ENCODE data around the gene TNFAIP8. TPM values are rescaled to one million over a fixed set of nuclear protein-coding genes. Genes with fewer than 3 reads are reported as not detected.

Gene TNFAIP8
- total RNA-seq, 2 donors from 2014 or later, result 130 to 140 TPM

GRCh38 chr5:119387945-119388618 lies 32.3 kb downstream of the TNFAIP8 start:
- H3K27me3 Mint-ChIP-seq, result no peaks in the 10 kb centered on the region
- H3K4me1 Mint-ChIP-seq, result peaks cover 60% of the 10 kb centered on the region
- DNase-seq (no peak), ATAC-seq (no peak)
- peak overlapping the region; percentile 56 for H3K4me3 Mint-ChIP-seq
- peak overlapping the region; percentile 90 for H3K27ac Mint-ChIP-seq
- H3K9me3 ChIP-seq (ENCODE audit: control insufficient read depth, low read length, poor library complexity, severe bottlenecking), result no peaks in the 10 kb centered on the region
- H3K36me3 Mint-ChIP-seq (ENCODE audit: low read depth), result peaks cover 5% of the 10 kb centered on the region

- H3K9me3 ChIP-seq (ENCODE audit: control insufficient read depth, low read length, poor library complexity, severe bottlenecking), result no peaks in the 10 kb centered on the region
- H3K36me3 Mint-ChIP-seq (ENCODE audit: low read depth), result peaks cover 5% of the 10 kb centered on the region
- peak overlapping the region; percentile 90 for H3K27ac Mint-ChIP-seq
- peak overlapping the region; percentile 62 for H3K4me3 Mint-ChIP-seq
- peaks cover 60% of the 10 kb centered on the region for H3K4me1 Mint-ChIP-seq
- no peak for ATAC-seq
- H3K27me3 Mint-ChIP-seq, result no peaks in the 10 kb centered on the region
- DNase-seq, result no peak
These were observed 32.9 kb downstream of the TNFAIP8 start for GRCh38 chr5:119388619-119389190.

GRCh38 chr5:119389288-119390030 lies 33.6 kb downstream of the TNFAIP8 start:
- Mint-ChIP-seq H3K4me1 (peaks cover 60% of the 10 kb centered on the region), H3K36me3 (ENCODE audit: low read depth) (peaks cover 5% of the 10 kb centered on the region), H3K27ac (peak overlapping the region; percentile 90), H3K4me3 (peak overlapping the region; percentile 62), H3K27me3 (no peaks in the 10 kb centered on the region)
- H3K9me3 ChIP-seq (ENCODE audit: control insufficient read depth, low read length, poor library complexity, severe bottlenecking), result no peaks in the 10 kb centered on the region
- ATAC-seq (no peak), DNase-seq (no peak)

GRCh38 chr5:119390404-119390803 lies 34.6 kb downstream of the TNFAIP8 start:
- peaks cover 9% of the 10 kb centered on the region for H3K36me3 Mint-ChIP-seq (ENCODE audit: low read depth)
- H3K27me3 Mint-ChIP-seq, result no peaks in the 10 kb centered on the region
- no peaks in the 10 kb centered on the region for H3K9me3 ChIP-seq (ENCODE audit: control insufficient read depth, low read length, poor library complexity, severe bottlenecking)
- H3K4me1 Mint-ChIP-seq, result peaks cover 58% of the 10 kb centered on the region
- peak overlapping the region; percentile 90 for H3K27ac Mint-ChIP-seq
- no peak for ATAC-seq
- no peak for DNase-seq
- H3K4me3 Mint-ChIP-seq, result no peak overlapping the region

GRCh38 chr5:119393201-119393691 lies 37.4 kb downstream of the TNFAIP8 start:
- peaks cover 10% of the 10 kb centered on the region for H3K36me3 Mint-ChIP-seq (ENCODE audit: low read depth)
- peak overlapping the region; percentile 81 for H3K27ac Mint-ChIP-seq
- ATAC-seq, result no peak
- H3K4me3 Mint-ChIP-seq, result no peak overlapping the region
- no peak for DNase-seq
- no peaks in the 10 kb centered on the region for H3K27me3 Mint-ChIP-seq
- H3K4me1 Mint-ChIP-seq, result peaks cover 54% of the 10 kb centered on the region
- no peaks in the 10 kb centered on the region for H3K9me3 ChIP-seq (ENCODE audit: control insufficient read depth, low read length, poor library complexity, severe bottlenecking)

- Mint-ChIP-seq H3K36me3 (ENCODE audit: low read depth) (peaks cover 10% of the 10 kb centered on the region), H3K27ac (peak overlapping the region; percentile 81), H3K4me1 (peaks cover 52% of the 10 kb centered on the region), H3K4me3 (peak overlapping the region; percentile 55), H3K27me3 (no peaks in the 10 kb centered on the region)
- DNase-seq (no peak), ATAC-seq (no peak)
- H3K9me3 ChIP-seq (ENCODE audit: control insufficient read depth, low read length, poor library complexity, severe bottlenecking), result no peaks in the 10 kb centered on the region
These were observed 37.9 kb downstream of the TNFAIP8 start for GRCh38 chr5:119393746-119394145.

GRCh38 chr5:119395080-119395836 lies 39.4 kb downstream of the TNFAIP8 start:
- ATAC-seq (no peak), DNase-seq (no peak)
- peaks cover 40% of the 10 kb centered on the region for H3K4me1 Mint-ChIP-seq
- no peaks in the 10 kb centered on the region for H3K27me3 Mint-ChIP-seq
- no peaks in the 10 kb centered on the region for H3K9me3 ChIP-seq (ENCODE audit: control insufficient read depth, low read length, poor library complexity, severe bottlenecking)
- peak overlapping the region; percentile 43 for H3K4me3 Mint-ChIP-seq
- peaks cover 5% of the 10 kb centered on the region for H3K36me3 Mint-ChIP-seq (ENCODE audit: low read depth)
- H3K27ac Mint-ChIP-seq, result peak overlapping the region; percentile 87

- H3K36me3 Mint-ChIP-seq (ENCODE audit: low read depth), result peaks cover 5% of the 10 kb centered on the region
These were observed 40.3 kb downstream of the TNFAIP8 start for GRCh38 chr5:119396030-119396664.

GRCh38 chr5:119397518-119398380 lies 41.9 kb downstream of the TNFAIP8 start:
- DNase-seq, result no peak
- peak overlapping the region; percentile 76 for H3K27ac Mint-ChIP-seq

More at GRCh38 chr5:119396030-119396664, 40.3 kb downstream of the TNFAIP8 start:
- Mint-ChIP-seq H3K27ac (peak overlapping the region; percentile 87), H3K27me3 (no peaks in the 10 kb centered on the region), H3K4me3 (peak overlapping the region; percentile 53), H3K4me1 (peaks cover 38% of the 10 kb centered on the region)
- ATAC-seq (peak; percentile 63), DNase-seq (no peak)
- no peaks in the 10 kb centered on the region for H3K9me3 ChIP-seq (ENCODE audit: control insufficient read depth, low read length, poor library complexity, severe bottlenecking)

GRCh38 chr5:119398727-119399466 lies 43.1 kb downstream of the TNFAIP8 start:
- no peak for DNase-seq
- Mint-ChIP-seq H3K4me3 (no peak overlapping the region), H3K27me3 (no peaks in the 10 kb centered on the region), H3K27ac (peak overlapping the region; percentile 76), H3K36me3 (ENCODE audit: low read depth) (peaks cover 5% of the 10 kb centered on the region), H3K4me1 (peaks cover 27% of the 10 kb centered on the region)
- ATAC-seq, result no peak
- no peaks in the 10 kb centered on the region for H3K9me3 ChIP-seq (ENCODE audit: control insufficient read depth, low read length, poor library complexity, severe bottlenecking)

More at GRCh38 chr5:119397518-119398380, 41.9 kb downstream of the TNFAIP8 start:
- Mint-ChIP-seq H3K4me3 (no peak overlapping the region), H3K4me1 (peaks cover 35% of the 10 kb centered on the region), H3K27me3 (no peaks in the 10 kb centered on the region), H3K36me3 (ENCODE audit: low read depth) (peaks cover 5% of the 10 kb centered on the region)
- peak; percentile 47 for ATAC-seq
- H3K9me3 ChIP-seq (ENCODE audit: control insufficient read depth, low read length, poor library complexity, severe bottlenecking), result no peaks in the 10 kb centered on the region

GRCh38 chr5:119400245-119400644 lies 44.4 kb downstream of the TNFAIP8 start:
- Mint-ChIP-seq H3K27ac (peak overlapping the region; percentile 39), H3K4me3 (no peak overlapping the region), H3K4me1 (peaks cover 21% of the 10 kb centered on the region), H3K27me3 (no peaks in the 10 kb centered on the region), H3K36me3 (ENCODE audit: low read depth) (peaks cover 3% of the 10 kb centered on the region)
- DNase-seq (no peak), ATAC-seq (no peak)
- H3K9me3 ChIP-seq (ENCODE audit: control insufficient read depth, low read length, poor library complexity, severe bottlenecking), result no peaks in the 10 kb centered on the region

All from T-helper 17 cell (primary cell).